Testis (tissue), 3 donors: Measurements from ENCODE around the gene GMPR. TPM values are rescaled to one million over a fixed set of nuclear protein-coding genes. Genes with fewer than 3 reads are reported as not detected.

ENCODE experiments used
- DNase-seq: peaks from one replicate; pipeline ENCODE4 v3.0.0-alpha.2; 2019
- H3K27ac ChIP-seq, 2 donors: fragments of 200-600 bp; sonication (generic); one replicate each; pipeline ENCODE4 v1.5.1; 2019
- H3K27me3 ChIP-seq: fragments of 200-600 bp; sonication (generic); one replicate; pipeline ENCODE4 v1.5.1; 2019
- H3K36me3 ChIP-seq: fragments of 200-600 bp; sonication (generic); one replicate; pipeline ENCODE4 v1.5.1; 2017; ENCODE audit warnings: low read depth; ENCODE audit errors: missing control alignments
- H3K4me1 ChIP-seq: fragments of 200-600 bp; sonication (generic); one replicate; pipeline ENCODE4 v1.5.1; 2019
- H3K4me3 ChIP-seq, 2 donors: fragments of 200-600 bp; sonication (generic); one replicate each; pipeline ENCODE4 v1.5.1; 2017 to 2019
- H3K9me3 ChIP-seq: fragments of 200-600 bp; sonication (generic); one replicate; pipeline ENCODE4 v1.5.1; 2017
- CTCF ChIP-seq, 3 experiments: fragments of 450-650 bp in 2 of 3; fragments of 200-600 bp in 1 of 3; sonication (generic) in 1 of 3; IDR thresholded peaks; one replicate each; pipeline ENCODE4 v1.5.1; 2016 to 2019; ENCODE audit warnings: antibody characterized with exemption in 3 of 3, mild to moderate bottlenecking in 2 of 3, moderate library complexity in 1 of 3
- POLR2A ChIP-seq: fragments of 450-650 bp; IDR thresholded peaks from one replicate; pipeline ENCODE4 v1.6.1; 2017; ENCODE audit warnings: antibody characterized with exemption, mild to moderate bottlenecking, moderate library complexity
- WGBS, 2 donors: methylation state at CpG; one replicate each; pipeline ENCODE4 v1.1.5; 2018; 5-methylcytosine and 5-hydroxymethylcytosine counted together
- intact Hi-C: fragments of 100-400 bp; cut with DNase I; formaldehyde crosslinking; loops from one replicate; pipeline ENCODE4 v1.15.1; 2023; ENCODE audit warnings: low total_unique reads
- polyA plus RNA-seq: library from polyadenylated mRNA; stranded (reverse); fragments of 350-450 nt; fragmentation: Illumina TruSeq; extraction: RNeasy Lipid Tissue Mini Kit (QIAGEN cat#74804); gene quantifications from one replicate; pipeline ENCODE4 v1.2.3, GENCODE V29; 2014; ENCODE audit warnings: low read depth, low replicate concordance; ENCODE audit not compliant: insufficient read depth
- small RNA-seq, 2 donors: library from RNA; depleted of rRNA; stranded (forward); fragments of <200 nt; gene quantifications; one replicate each; pipeline ENCODE3, GENCODE V24; 2016
- total RNA-seq, 2 donors: library from RNA; depleted of rRNA; stranded (reverse); fragments of >200 nt; gene quantifications; one replicate each; pipeline ENCODE4 v1.2.3, GENCODE V29; 2016

Gene GMPR
- total and polyA plus RNA-seq, 3 donors from 2014 or later: 121 to 215 (median 164) TPM

DNA sequence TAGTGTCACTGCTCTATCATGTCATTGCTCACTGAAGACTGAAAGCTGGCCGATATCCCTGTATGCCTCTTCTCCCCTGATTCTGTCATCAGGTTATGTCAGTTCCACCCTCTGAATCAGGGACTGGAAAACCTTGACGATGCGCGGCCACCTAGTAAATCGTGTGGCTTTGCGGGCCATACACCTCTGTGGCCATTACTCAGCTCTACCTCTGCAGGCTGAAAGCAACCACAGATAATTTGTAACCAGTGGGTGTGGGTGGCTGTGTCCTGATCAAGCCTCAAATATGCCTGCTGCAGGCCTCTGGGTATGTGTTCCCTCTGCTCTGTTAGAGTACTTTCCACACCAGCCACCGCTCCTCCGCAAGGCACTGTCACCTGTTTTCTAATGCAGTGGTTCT is 105.2 kb downstream of the GMPR start:
- peaks cover 5% of the 10 kb centered on the region for H3K4me1 ChIP-seq
- H3K27me3 ChIP-seq: no peaks in the 10 kb centered on the region
- DNase-seq: no peak
- H3K9me3 ChIP-seq: no peaks in the 10 kb centered on the region
- TF ChIP-seq POLR2A: no peak
- no peak for TF ChIP-seq CTCF (IDR thresholded peaks at IDR 0.05)
- H3K4me3 ChIP-seq: no peak overlapping the region
- intact Hi-C loops: no loop called here
- no peak overlapping the region for H3K27ac ChIP-seq
- WGBS, 2 donors: 86 to 97% methylated on average over 7 to 8 of the region's 8 CpGs
- no peaks in the 10 kb centered on the region for H3K36me3 ChIP-seq

DNA sequence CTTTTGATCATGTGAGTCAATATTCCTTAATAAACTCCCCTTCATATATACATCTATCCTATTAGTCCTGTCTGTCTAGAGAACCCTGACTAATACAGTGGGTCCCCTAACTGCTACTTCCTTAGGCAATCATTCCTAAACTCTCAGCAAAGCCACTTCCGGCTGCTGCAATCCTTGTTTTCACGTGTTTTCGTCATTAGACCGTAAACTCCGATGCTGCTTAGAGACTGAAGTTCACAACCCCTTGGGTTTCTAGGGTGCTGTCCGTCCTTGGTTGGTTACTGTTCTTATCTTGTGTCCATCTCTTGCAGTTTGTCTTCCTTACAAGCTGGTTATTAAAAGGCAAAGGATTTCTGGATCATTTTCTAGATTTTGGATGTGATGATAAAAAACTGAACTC is 106.4 kb downstream of the GMPR start:
- Histone ChIP-seq H3K27me3 (no peaks in the 10 kb centered on the region), H3K9me3 (no peaks in the 10 kb centered on the region), H3K4me3 (no peak overlapping the region), H3K4me1 (no peaks in the 10 kb centered on the region), H3K27ac (peak overlapping the region in 1 of 2 donors; percentile 6), H3K36me3 (no peaks in the 10 kb centered on the region)
- DNase-seq: no peak
- no peak for TF ChIP-seq POLR2A
- TF ChIP-seq CTCF (IDR thresholded peaks at IDR 0.05): no peak
- intact Hi-C loops: no loop called here
- WGBS, 2 donors: 82 to 87% methylated on average over 6 of the region's 6 CpGs

Small RNAs within 50 kb of the gene (small RNA-seq; reads per million reads assigned to genes)
- 0 reads per million in 2 donors for gene RF00019
- 0 reads per million in 2 donors for gene RNU6-1114P

Other genes with a start within 250 kb of the GMPR start
- 10 to 100 TPM; 39.1 to 48.1 TPM for gene MYLIP, start 109.5 kb upstream of the GMPR start, total RNA-seq
- gene MYLIP, start 109.5 kb upstream of the GMPR start, polyA plus RNA-seq: 45.0 TPM